H1 (cell line): ENCODE measurements around the gene MSANTD7. TPM values are rescaled to one million over a fixed set of nuclear protein-coding genes. Genes with fewer than 3 reads are reported as not detected.

Experiments used
- CTCF ChIA-PET: fragments of 300-600 bp; sonication (Branson Sonifier 250); formaldehyde crosslinking; loops from one replicate; lab custom pipeline; 2021; ENCODE audit not compliant: partially characterized antibody; lab: Charles Lee
- POLR2A ChIA-PET: fragments of 300-600 bp; sonication (Branson Sonifier 250); formaldehyde crosslinking; loops from one replicate; lab custom pipeline; 2021; ENCODE audit warnings: inconsistent platforms; ENCODE audit not compliant: partially characterized antibody; lab: Charles Lee
- DNase-seq, 2 experiments: peaks; one replicate each; pipeline versions ENCODE4 v3.0.0 to v3.0.0-alpha.2; 2010 to 2022; ENCODE audit warnings: low spot score in 2 of 2, low read depth in 1 of 2, mixed read lengths in 1 of 2
- FAIRE-seq: peaks from 2 replicates; lab custom pipeline; 2011; peaks lifted over from hg19 to GRCh38; lab: Jason Lieb, UNC
- H2AFZ ChIP-seq: 2 replicates; pipeline ENCODE4 v1.8.1; 2012; ENCODE audit warnings: low read length, inconsistent platforms
- H2AK5ac ChIP-seq: 2 replicates; pipeline ENCODE4 v1.6.1; 2013; ENCODE audit warnings: low read depth, low read length
- H2BK120ac ChIP-seq: replicated peaks from 2 replicates; pipeline ENCODE3; 2013; ENCODE audit warnings: low read depth, low read length, inconsistent platforms
- H2BK12ac ChIP-seq: 2 replicates; pipeline ENCODE4 v1.6.1; 2013; ENCODE audit warnings: low read depth, low read length
- H2BK15ac ChIP-seq: 2 replicates; pipeline ENCODE4 v1.6.1; 2013; ENCODE audit warnings: low read length
- H2BK20ac ChIP-seq: 2 replicates; pipeline ENCODE4 v1.6.1; 2013; ENCODE audit warnings: low read length
- H2BK5ac ChIP-seq: 2 replicates; pipeline ENCODE4 v1.6.1; 2013; ENCODE audit warnings: low read depth, low read length
- H3K14ac ChIP-seq: 2 replicates; pipeline ENCODE4 v1.6.1; 2013; ENCODE audit warnings: inconsistent platforms; ENCODE audit not compliant: insufficient read length
- H3K18ac ChIP-seq: 2 replicates; pipeline ENCODE4 v1.6.1; 2013; ENCODE audit warnings: low read length; ENCODE audit errors: extremely low read depth
- H3K23ac ChIP-seq: 2 replicates; pipeline ENCODE4 v1.6.1; 2013; ENCODE audit warnings: inconsistent platforms; ENCODE audit not compliant: insufficient read length
- H3K23me2 ChIP-seq: 2 replicates; pipeline ENCODE4 v1.6.1; 2013; ENCODE audit warnings: low read depth, low read length
- H3K27ac ChIP-seq: 2 replicates; pipeline ENCODE4 v1.6.1; 2011; ENCODE audit warnings: low read depth, low read length, inconsistent platforms
- H3K27me3 ChIP-seq, 4 experiments: replicated peaks in 1 of 4; 1 replicate in 1 of 4; 2 replicates in 3 of 4; pipeline versions ENCODE4 v1.6.1 to v1.8.1; 2011 to 2013; ENCODE audit warnings: low read length in 3 of 4, mild to moderate bottlenecking in 3 of 4, inconsistent platforms in 2 of 4, mixed read lengths in 2 of 4, moderate library complexity in 1 of 4; ENCODE audit not compliant: control insufficient read depth in 3 of 4, insufficient read depth in 3 of 4; ENCODE audit errors: extremely low read depth in 1 of 4
- H3K36me3 ChIP-seq, 4 experiments: 2 replicates each; pipeline versions ENCODE4 v1.6.1 to v1.8.1; 2011 to 2013; ENCODE audit warnings: mild to moderate bottlenecking in 4 of 4, low read length in 3 of 4, moderate library complexity in 2 of 4, control low read depth in 1 of 4, inconsistent platforms in 1 of 4; ENCODE audit not compliant: insufficient read depth in 4 of 4, control insufficient read depth in 2 of 4
- H3K4ac ChIP-seq: replicated peaks from 2 replicates; pipeline ENCODE3; 2013; ENCODE audit warnings: low read length, low read depth, mixed read lengths, inconsistent platforms; ENCODE audit not compliant: insufficient read length
- H3K4me1 ChIP-seq, 4 experiments: replicated peaks in 1 of 4; 1 replicate in 1 of 4; 2 replicates in 3 of 4; pipeline versions ENCODE4 v1.6.1 to v1.8.1; 2011 to 2013; ENCODE audit warnings: low read length in 3 of 4, inconsistent platforms in 2 of 4, mixed read lengths in 1 of 4; ENCODE audit not compliant: insufficient read depth in 4 of 4, control insufficient read depth in 3 of 4
- H3K4me2 ChIP-seq, 2 experiments: 2 replicates each; pipeline versions ENCODE4 v1.6.1 to v1.8.1; 2011 to 2013; ENCODE audit warnings: low read depth in 2 of 2, low read length in 2 of 2, control low read depth in 1 of 2, inconsistent platforms in 1 of 2, mild to moderate bottlenecking in 1 of 2; ENCODE audit not compliant: insufficient read depth in 1 of 2
- H3K4me3 ChIP-seq, 4 experiments: fragments of 200-600, 300-600 bp in 1 of 4; sonication (generic), shearing (Covaris generic), sonication (Bioruptor Twin) in 1 of 4; 2 replicates each; pipeline versions ENCODE4 v1.5.1 to v1.8.1; 2011 to 2016; ENCODE audit warnings: low read length in 4 of 4, low read depth in 3 of 4, control low read depth in 2 of 4, inconsistent platforms in 2 of 4, mild to moderate bottlenecking in 2 of 4, mixed read lengths in 1 of 4, moderate library complexity in 1 of 4; ENCODE audit not compliant: insufficient read depth in 2 of 4; ENCODE audit errors: extremely low read depth in 1 of 4
- H3K56ac ChIP-seq: replicated peaks from 2 replicates; pipeline ENCODE3; 2013; ENCODE audit warnings: low read depth, mild to moderate bottlenecking, mixed read lengths, low read length, inconsistent platforms; ENCODE audit not compliant: insufficient read length
- H3K79me1 ChIP-seq: 2 replicates; pipeline ENCODE4 v1.6.1; 2013; ENCODE audit warnings: low read depth, low read length, control low read depth
- H3K79me2 ChIP-seq, 2 experiments: 2 replicates each; pipeline versions ENCODE4 v1.6.1 to v1.8.1; 2012 to 2013; ENCODE audit warnings: low read length in 2 of 2, mild to moderate bottlenecking in 2 of 2, inconsistent platforms in 1 of 2; ENCODE audit not compliant: insufficient read depth in 2 of 2, control insufficient read depth in 1 of 2
- H3K9ac ChIP-seq, 4 experiments: replicated peaks in 1 of 4; 1 replicate in 1 of 4; 2 replicates in 3 of 4; pipeline versions ENCODE4 v1.6.1 to v1.8.1; 2011 to 2013; ENCODE audit warnings: low read depth in 3 of 4, low read length in 3 of 4, control low read depth in 2 of 4, mild to moderate bottlenecking in 2 of 4, moderate library complexity in 2 of 4, inconsistent platforms in 1 of 4; ENCODE audit errors: extremely low read depth in 1 of 4
- H3K9me3 ChIP-seq, 2 experiments: 2 replicates each; pipeline versions ENCODE4 v1.6.1 to v1.8.1; 2012 to 2013; ENCODE audit warnings: mild to moderate bottlenecking in 2 of 2, moderate library complexity in 2 of 2, control low read depth in 1 of 2, inconsistent platforms in 1 of 2, low read depth in 1 of 2, low read length in 1 of 2, mixed read lengths in 1 of 2; ENCODE audit not compliant: insufficient read depth in 2 of 2
- H4K20me1 ChIP-seq, 2 experiments: replicated peaks in 1 of 2; 2 replicates each; pipeline versions ENCODE3 to v1.8.1; 2011 to 2013; ENCODE audit warnings: inconsistent platforms in 2 of 2, low read length in 2 of 2, mild to moderate bottlenecking in 1 of 2; ENCODE audit not compliant: insufficient read depth in 2 of 2, control insufficient read depth in 1 of 2
- H4K5ac ChIP-seq: 2 replicates; pipeline ENCODE4 v1.6.1; 2013; ENCODE audit warnings: low read length, low read depth, mixed read lengths, inconsistent platforms; ENCODE audit not compliant: insufficient read length
- H4K8ac ChIP-seq: 2 replicates; pipeline ENCODE4 v1.8.0; 2013; ENCODE audit warnings: mild to moderate bottlenecking, moderate library complexity, low read length, inconsistent platforms; ENCODE audit not compliant: insufficient read depth; ENCODE audit errors: extremely low read depth
- H4K91ac ChIP-seq: replicated peaks from 2 replicates; pipeline ENCODE3; 2013; ENCODE audit warnings: low read length, mixed read lengths, inconsistent platforms; ENCODE audit not compliant: insufficient read length
- CHD2 ChIP-seq: IDR thresholded peaks from 2 replicates; pipeline ENCODE4 v1.6.1; 2012; ENCODE audit warnings: low read length, improper control_type of control experiment
- CTBP2 ChIP-seq: IDR thresholded peaks from 2 replicates; pipeline ENCODE4 v1.7.0; 2011; ENCODE audit warnings: borderline replicate concordance, mild to moderate bottlenecking, moderate library complexity, mixed read lengths, low read length; ENCODE audit not compliant: insufficient read depth, insufficient read length
- EGR1 ChIP-seq: IDR thresholded peaks from 2 replicates; pipeline ENCODE4 v1.6.1; 2011; ENCODE audit warnings: low read depth, low read length, borderline replicate concordance
- KDM5A ChIP-seq: fragments of 200-600 bp; IDR thresholded peaks from 2 replicates; pipeline ENCODE4 v1.7.1; 2012; ENCODE audit warnings: mild to moderate bottlenecking, low read length, inconsistent platforms, mixed read lengths
- TAF1 ChIP-seq: IDR thresholded peaks from 2 replicates; pipeline ENCODE4 v1.6.1; 2011; ENCODE audit warnings: mild to moderate bottlenecking, low read depth, low read length
- WGBS, 2 experiments: shearing (Covaris generic) in 1 of 2; methylation state at CpG; one replicate each; pipeline versions ENCODE4 v1.1.6 to v1.1.7; 2013 to 2015; ENCODE audit warnings: low lambda C conversion rate in 2 of 2, mixed read lengths in 2 of 2, inconsistent platforms in 1 of 2, low coverage in 1 of 2, missing lambda C conversion rate in 1 of 2; ENCODE audit not compliant: insufficient replicate concordance in 2 of 2, insufficient coverage in 1 of 2, insufficient read length in 1 of 2; ENCODE audit errors: extremely low coverage in 1 of 2, missing lambda C conversion rate in 1 of 2; 5-methylcytosine and 5-hydroxymethylcytosine counted together
- polyA plus RNA-seq, 7 experiments: library from polyadenylated mRNA; depleted of rRNA in 3 of 7; stranded (reverse) in 5 of 7; unstranded in 2 of 7; fragments of >200 nt in 5 of 7; fragments of 200-250 nt in 2 of 7; gene quantifications; 1 replicate in 5 of 7; 2 replicates in 1 of 7; 4 replicates in 1 of 7; pipeline versions ENCODE4 v1.2.1 to v1.2.3, GENCODE V29; 2011 to 2013; ENCODE audit warnings: missing spikeins in 2 of 7, mixed read lengths in 2 of 7
- total RNA-seq: library from RNA; stranded (reverse); fragmentation: NEBNext Ultra II Directional; extraction: Animal tissue kit (Norgen Biotek cat#: 25700); gene quantifications from 2 replicates; pipeline ENCODE4 v1.2.1, GENCODE V29; 2021
- TF ChIP-seq, protein P1 (sequence below), 3 experiments: IDR thresholded peaks; 1 replicate in 2 of 3; 2 replicates in 1 of 3; pipeline versions ENCODE4 v1.5.1 to v1.6.1; 2011; ENCODE audit warnings: low read length in 3 of 3, mild to moderate bottlenecking in 3 of 3, inconsistent platforms in 2 of 3, low read depth in 1 of 3, moderate library complexity in 1 of 3; ENCODE audit not compliant: insufficient read depth in 1 of 3; ENCODE audit errors: control extremely low read depth in 1 of 3

Gene MSANTD7
- total and polyA plus RNA-seq, 2 of the 8 experiments (the other 6 are each of a cell fraction or from before 2014, with no cell fraction given) = 5.0 to 15.2 TPM

DNA sequence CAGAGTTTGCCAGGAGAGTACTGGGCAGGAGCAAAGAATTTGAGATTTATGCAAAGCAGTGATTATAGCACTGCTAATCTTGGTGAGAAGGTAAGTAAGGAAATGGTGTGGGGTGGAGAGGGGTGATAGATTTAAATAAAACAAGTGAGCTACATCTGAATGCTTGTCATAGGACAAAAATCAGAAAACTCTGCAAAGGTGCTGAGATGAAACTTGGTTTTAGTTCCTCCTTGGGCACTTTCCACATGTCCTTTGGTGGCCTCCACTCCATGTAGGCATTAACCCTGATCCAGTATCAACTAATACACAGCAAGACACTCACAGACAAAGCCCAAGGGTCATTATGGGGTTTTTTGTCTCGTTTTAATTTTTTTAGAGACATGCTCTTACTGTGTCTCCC lies 37.7 kb upstream of the MSANTD7 start:
- H2BK120ac ChIP-seq = no peak overlapping the region
- no peak overlapping the region for H2BK5ac ChIP-seq
- no peak overlapping the region for H3K18ac ChIP-seq
- CTCF ChIA-PET = interaction anchor here (1.1 to 2.6 kb wide), 5 partner anchors 11 to 272 kb away, joined by 3 to 7 read pairs (median 3); no protein-coding TSS in a partner anchor
- H4K8ac ChIP-seq = no peak overlapping the region
- no peak for DNase-seq
- no peak for FAIRE-seq
- H3K36me3 ChIP-seq = no peaks in the 10 kb centered on the region
- H2BK12ac ChIP-seq = no peak overlapping the region
- no peak overlapping the region for H3K4me3 ChIP-seq
- H2AK5ac ChIP-seq = no peak overlapping the region
- no peak overlapping the region for H2BK20ac ChIP-seq
- H4K20me1 ChIP-seq = no peaks in the 10 kb centered on the region
- 69% methylated on average over 1 of the region's 1 CpG; no CpG with 5 or more reads in 1 of the 2 experiments for WGBS, 2 experiments
- H3K23ac ChIP-seq = no peak overlapping the region
- H3K79me1 ChIP-seq = no peaks in the 10 kb centered on the region
- H3K23me2 ChIP-seq = no peaks in the 10 kb centered on the region
- no peak overlapping the region for H3K9ac ChIP-seq
- no peak overlapping the region for H4K5ac ChIP-seq
- H3K4me2 ChIP-seq = no peak overlapping the region
- no peak overlapping the region for H2BK15ac ChIP-seq
- H3K14ac ChIP-seq = no peak overlapping the region
- no peaks in the 10 kb centered on the region for H3K27me3 ChIP-seq
- no peak overlapping the region for H3K27ac ChIP-seq
- H3K4ac ChIP-seq = no peak overlapping the region
- H4K91ac ChIP-seq = no peak overlapping the region
- no peaks in the 10 kb centered on the region; a peak in 1 of 4 replicates for H3K79me2 ChIP-seq
- H3K4me1 ChIP-seq = no peaks in the 10 kb centered on the region
- H3K9me3 ChIP-seq = no peaks in the 10 kb centered on the region
- no peak overlapping the region for H2AFZ ChIP-seq
- H3K56ac ChIP-seq = no peak overlapping the region
- POLR2A ChIA-PET = interaction anchor here (1.3 kb wide), 1 partner anchor 20 kb away, joined by 3 read pairs; no protein-coding TSS in a partner anchor
- TF ChIP-seq, protein P1, sequence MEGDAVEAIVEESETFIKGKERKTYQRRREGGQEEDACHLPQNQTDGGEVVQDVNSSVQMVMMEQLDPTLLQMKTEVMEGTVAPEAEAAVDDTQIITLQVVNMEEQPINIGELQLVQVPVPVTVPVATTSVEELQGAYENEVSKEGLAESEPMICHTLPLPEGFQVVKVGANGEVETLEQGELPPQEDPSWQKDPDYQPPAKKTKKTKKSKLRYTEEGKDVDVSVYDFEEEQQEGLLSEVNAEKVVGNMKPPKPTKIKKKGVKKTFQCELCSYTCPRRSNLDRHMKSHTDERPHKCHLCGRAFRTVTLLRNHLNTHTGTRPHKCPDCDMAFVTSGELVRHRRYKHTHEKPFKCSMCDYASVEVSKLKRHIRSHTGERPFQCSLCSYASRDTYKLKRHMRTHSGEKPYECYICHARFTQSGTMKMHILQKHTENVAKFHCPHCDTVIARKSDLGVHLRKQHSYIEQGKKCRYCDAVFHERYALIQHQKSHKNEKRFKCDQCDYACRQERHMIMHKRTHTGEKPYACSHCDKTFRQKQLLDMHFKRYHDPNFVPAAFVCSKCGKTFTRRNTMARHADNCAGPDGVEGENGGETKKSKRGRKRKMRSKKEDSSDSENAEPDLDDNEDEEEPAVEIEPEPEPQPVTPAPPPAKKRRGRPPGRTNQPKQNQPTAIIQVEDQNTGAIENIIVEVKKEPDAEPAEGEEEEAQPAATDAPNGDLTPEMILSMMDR (IDR thresholded peaks at IDR 0.05; ENCODE audit: control extremely low read depth in 1 of 3, insufficient read depth in 1 of 3, low read depth in 1 of 3, low read length in 3 of 3) = no peak
- no peak for TF ChIP-seq CHD2
- no peak for TF ChIP-seq KDM5A
- TF ChIP-seq TAF1 = no peak
- no peak for TF ChIP-seq CTBP2
- TF ChIP-seq EGR1 = no peak
